Esophagus squamous epithelium (tissue), 5 donors: ENCODE data around the gene MSTO1. TPM values are rescaled to one million over a fixed set of nuclear protein-coding genes. Genes with fewer than 3 reads are reported as not detected.
"Not testable (repeated sequence)": the region's sequence is repeated elsewhere in the genome, so short reads cannot be mapped to it uniquely, and the experiment has no call there.

Experiments
- DNase-seq: peaks from one replicate; lab custom pipeline; 2025; lab: John Stamatoyannopoulos, UW
- H3K27ac ChIP-seq, 4 donors: fragments of 200-600 bp; sonication (generic); one replicate each; pipeline ENCODE4 v1.5.1; 2016 to 2019; ENCODE audit warnings: mild to moderate bottlenecking in 1 of 4
- H3K27me3 ChIP-seq, 4 donors: fragments of 200-600 bp; sonication (generic); 1 replicate in 3 of 4; 2 replicates in 1 of 4; pipeline versions ENCODE4 v1.5.1 to v1.6.0; 2017 to 2021; ENCODE audit warnings: antibody characterized with exemption in 1 of 4
- H3K36me3 ChIP-seq, 3 donors: fragments of 200-600 bp; sonication (generic); one replicate each; pipeline ENCODE4 v1.5.1; 2016 to 2019
- H3K4me1 ChIP-seq, 3 donors: fragments of 200-600 bp; sonication (generic); one replicate each; pipeline ENCODE4 v1.5.1; 2017 to 2019
- H3K4me3 ChIP-seq, 4 donors: fragments of 200-600 bp; sonication (generic); 1 replicate in 3 of 4; 2 replicates in 1 of 4; pipeline ENCODE4 v1.5.1; 2016 to 2019; ENCODE audit warnings: mild to moderate bottlenecking in 2 of 4, moderate library complexity in 1 of 4
- H3K9me3 ChIP-seq, 3 donors: fragments of 200-600 bp; sonication (generic); one replicate each; pipeline ENCODE4 v1.5.1; 2016 to 2019
- POLR2A ChIP-seq, 4 donors: fragments of 450-650 bp; IDR thresholded peaks; one replicate each; pipeline ENCODE4 v1.6.1; 2017; ENCODE audit warnings: antibody characterized with exemption in 4 of 4, mild to moderate bottlenecking in 4 of 4, moderate library complexity in 3 of 4
- WGBS, 2 donors: methylation state at CpG; one replicate each; pipeline ENCODE4 v1.1.5; 2018; 5-methylcytosine and 5-hydroxymethylcytosine counted together
- intact Hi-C: fragments of 100-400 bp; cut with DNase I; formaldehyde crosslinking; loops from one replicate; pipeline ENCODE4 v1.15.0; 2022
- total RNA-seq, 4 donors: library from RNA; depleted of rRNA; stranded (reverse); fragments of >200 nt; gene quantifications; one replicate each; pipeline ENCODE4 v1.1.0, GENCODE V29; 2016
- TF ChIP-seq, protein P1 (sequence below), 6 experiments: fragments of 450-650 bp in 4 of 6; fragments of 200-600 bp in 2 of 6; sonication (generic) in 2 of 6; IDR thresholded peaks; one replicate each; pipeline ENCODE4 v1.5.1; 2016 to 2019; ENCODE audit warnings: antibody characterized with exemption in 6 of 6, mild to moderate bottlenecking in 4 of 6, moderate library complexity in 4 of 6
- donor health status: DM: yes; HTN: yes; CAD: no.

Gene MSTO1
- total RNA-seq, 4 donors from 2014 or later = 2.6 to 17.9 (median 13.6) TPM

DNA sequence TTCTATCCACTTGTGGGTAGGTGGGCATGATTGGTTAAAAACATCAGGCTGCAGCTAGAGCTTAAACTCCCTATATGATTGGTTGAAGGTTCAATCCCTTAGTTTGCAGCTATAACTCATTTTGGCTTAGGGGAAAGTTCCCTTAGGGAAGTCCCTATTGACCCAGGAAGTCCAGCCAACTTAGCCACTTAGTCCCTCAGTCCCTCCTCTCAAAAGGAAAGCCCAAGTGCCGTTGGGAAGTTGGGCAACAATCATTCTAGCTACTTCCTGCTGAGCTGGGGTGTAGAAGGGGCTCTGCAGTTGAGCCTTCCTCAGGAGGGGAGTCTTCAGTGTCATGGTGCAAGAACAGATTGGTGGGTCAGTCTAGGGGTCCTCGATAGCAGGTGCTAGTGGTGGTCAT is 12.2 kb downstream of the MSTO1 start:
- Histone ChIP-seq H3K9me3 (no peaks in the 10 kb centered on the region), H3K4me1 (peaks cover 0 to 19% (median 0%) of the 10 kb centered on the region in 3 donors), H3K36me3 (no peaks in the 10 kb centered on the region), H3K27ac (no peak overlapping the region), H3K4me3 (no peak overlapping the region), H3K27me3 (no peaks in the 10 kb centered on the region)
- no peak for TF ChIP-seq POLR2A (IDR thresholded peaks at IDR 0.05)
- TF ChIP-seq, protein P1, sequence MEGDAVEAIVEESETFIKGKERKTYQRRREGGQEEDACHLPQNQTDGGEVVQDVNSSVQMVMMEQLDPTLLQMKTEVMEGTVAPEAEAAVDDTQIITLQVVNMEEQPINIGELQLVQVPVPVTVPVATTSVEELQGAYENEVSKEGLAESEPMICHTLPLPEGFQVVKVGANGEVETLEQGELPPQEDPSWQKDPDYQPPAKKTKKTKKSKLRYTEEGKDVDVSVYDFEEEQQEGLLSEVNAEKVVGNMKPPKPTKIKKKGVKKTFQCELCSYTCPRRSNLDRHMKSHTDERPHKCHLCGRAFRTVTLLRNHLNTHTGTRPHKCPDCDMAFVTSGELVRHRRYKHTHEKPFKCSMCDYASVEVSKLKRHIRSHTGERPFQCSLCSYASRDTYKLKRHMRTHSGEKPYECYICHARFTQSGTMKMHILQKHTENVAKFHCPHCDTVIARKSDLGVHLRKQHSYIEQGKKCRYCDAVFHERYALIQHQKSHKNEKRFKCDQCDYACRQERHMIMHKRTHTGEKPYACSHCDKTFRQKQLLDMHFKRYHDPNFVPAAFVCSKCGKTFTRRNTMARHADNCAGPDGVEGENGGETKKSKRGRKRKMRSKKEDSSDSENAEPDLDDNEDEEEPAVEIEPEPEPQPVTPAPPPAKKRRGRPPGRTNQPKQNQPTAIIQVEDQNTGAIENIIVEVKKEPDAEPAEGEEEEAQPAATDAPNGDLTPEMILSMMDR (IDR thresholded peaks at IDR 0.05) = no peak
- intact Hi-C loops = no loop called here
- DNase-seq = no peak
- WGBS, 2 donors = 50 to 80% methylated on average over 1 to 2 of the region's 2 CpGs

GRCh38 chr1:155623357-155623756 is 13.3 kb downstream of the MSTO1 start:
- intact Hi-C loops = no loop called here
- 17 to 60% methylated on average over 1 of the region's 1 CpG for WGBS, 2 donors
- H3K36me3 ChIP-seq = no peaks in the 10 kb centered on the region
- no peak overlapping the region for H3K27ac ChIP-seq
- no peaks in the 10 kb centered on the region for H3K9me3 ChIP-seq
- peaks cover 0 to 19% (median 0%) of the 10 kb centered on the region in 3 donors for H3K4me1 ChIP-seq
- H3K27me3 ChIP-seq = no peaks in the 10 kb centered on the region
- DNase-seq = no peak
- H3K4me3 ChIP-seq = no peak overlapping the region
- TF ChIP-seq, protein P1 (IDR thresholded peaks at IDR 0.05) = no peak
- TF ChIP-seq POLR2A (IDR thresholded peaks at IDR 0.05) = no peak

DNA sequence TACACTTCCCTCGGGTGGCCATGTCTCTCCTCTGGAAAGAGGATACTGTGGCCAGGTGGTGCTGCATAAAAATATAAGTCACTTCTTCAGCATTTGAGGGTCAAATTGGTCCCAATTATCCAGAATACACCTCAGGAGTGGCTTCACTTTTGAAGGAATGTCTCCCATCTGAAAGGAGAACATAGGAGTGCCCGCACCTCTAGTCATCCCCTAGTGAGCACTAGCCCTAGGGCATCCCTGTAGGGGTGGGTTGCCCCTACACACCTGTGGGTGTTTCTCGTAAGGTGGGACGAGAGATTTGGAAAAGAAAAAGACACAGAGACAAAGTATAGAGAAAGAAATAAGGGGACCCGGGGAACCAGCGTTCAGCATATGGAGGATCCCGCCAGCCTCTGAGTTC is 16.4 kb downstream of the MSTO1 start:
- H3K36me3 ChIP-seq, DNase-seq, H3K27me3 ChIP-seq, H3K27ac ChIP-seq, intact Hi-C loops, H3K9me3 ChIP-seq, H3K4me3 ChIP-seq: not testable (repeated sequence)
- H3K4me1 ChIP-seq = peaks cover 0 to 14% (median 0%) of the 10 kb centered on the region in 3 donors
- WGBS, 2 donors = 64 to 95% methylated on average over 2 to 4 of the region's 7 CpGs

DNA sequence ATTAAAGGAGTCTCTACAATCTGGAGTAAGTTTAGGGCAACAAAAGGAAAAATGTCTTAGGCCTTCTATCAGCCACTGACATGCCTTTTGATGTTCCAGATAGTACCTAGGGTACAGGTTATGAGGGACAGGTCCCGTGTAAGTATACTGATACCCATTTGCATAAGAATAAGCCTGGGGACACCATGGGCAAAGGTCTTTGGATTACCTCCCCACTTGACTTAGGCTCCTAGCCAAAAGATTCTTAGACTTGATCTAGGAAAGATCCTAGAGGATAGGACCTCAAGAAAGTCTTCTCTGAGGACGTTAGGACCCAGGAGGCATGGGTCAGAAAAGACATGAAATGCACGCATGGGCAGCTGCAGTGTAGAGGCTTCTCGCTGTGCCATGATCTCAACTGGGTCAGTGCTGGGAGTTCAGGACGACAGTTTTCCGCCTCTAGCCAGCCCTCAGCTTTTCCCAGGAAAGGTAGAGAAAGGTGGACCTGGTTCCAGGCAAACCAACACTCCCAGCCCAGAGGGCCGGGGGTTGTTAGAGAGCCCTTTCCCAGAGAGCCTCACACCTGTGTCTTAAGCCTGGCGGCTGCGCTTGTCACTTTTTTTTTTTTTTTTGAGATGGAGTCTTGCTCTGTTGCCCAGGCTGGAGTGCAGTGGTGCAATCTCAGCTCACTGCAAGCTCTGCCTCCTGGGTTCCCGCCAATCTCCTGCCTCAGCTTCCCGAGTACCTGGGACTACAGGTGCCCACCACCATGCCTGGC is 26.6 kb downstream of the MSTO1 start:
- TF ChIP-seq, protein P1 (IDR thresholded peaks at IDR 0.05) = no peak
- intact Hi-C loops = no loop called here
- Histone ChIP-seq H3K36me3 (no peaks in the 10 kb centered on the region), H3K27ac (no peak overlapping the region), H3K27me3 (no peaks in the 10 kb centered on the region), H3K4me3 (peak overlapping the region in 2 of 4 donors; percentile 18 to 58), H3K4me1 (peaks cover 0 to 12% (median 3%) of the 10 kb centered on the region in 3 donors), H3K9me3 (peaks cover 0 to 5% (median under 1%) of the 10 kb centered on the region in 3 donors)
- 90 to 92% methylated on average over 5 to 11 of the region's 11 CpGs for WGBS, 2 donors
- no peak for DNase-seq

DNA sequence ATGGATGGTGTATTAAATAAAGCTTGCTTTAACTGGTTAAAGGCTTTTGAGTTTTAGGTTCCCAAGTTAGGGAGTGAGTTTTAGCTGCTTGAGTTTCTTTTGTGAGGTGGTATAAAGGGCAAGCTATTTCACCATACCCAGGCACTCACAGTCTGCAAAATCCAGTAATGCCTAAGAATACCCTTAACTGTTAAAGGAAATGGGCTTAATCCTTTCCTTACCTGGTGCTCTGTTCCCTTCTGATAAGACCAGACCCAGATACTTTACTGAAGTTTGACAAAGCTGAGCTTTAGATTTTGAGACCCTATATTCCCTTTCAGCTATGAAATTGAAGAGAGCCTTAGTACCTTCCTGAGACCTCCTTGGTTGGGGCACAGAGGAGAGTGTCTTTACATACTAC is 30.3 kb downstream of the MSTO1 start:
- Histone ChIP-seq H3K4me1 (peaks cover 2 to 17% (median 7%) of the 10 kb centered on the region in 3 donors), H3K27ac (no peak overlapping the region), H3K4me3 (no peak overlapping the region), H3K27me3 (no peaks in the 10 kb centered on the region), H3K36me3 (no peaks in the 10 kb centered on the region), H3K9me3 (peaks cover 0 to 25% (median 23%) of the 10 kb centered on the region in 3 donors)
- no peak for DNase-seq
- intact Hi-C loops = no loop called here
- TF ChIP-seq, protein P1 (IDR thresholded peaks at IDR 0.05) = no peak
- no peak for TF ChIP-seq POLR2A (IDR thresholded peaks at IDR 0.05)

GRCh38 chr1:155642559-155643180 is 32.7 kb downstream of the MSTO1 start:
- 82 to 84% methylated on average over 11 of the region's 11 CpGs for WGBS, 2 donors
- peaks cover 7 to 16% (median 16%) of the 10 kb centered on the region in 3 donors for H3K4me1 ChIP-seq
- H3K27ac ChIP-seq, H3K4me3 ChIP-seq, H3K36me3 ChIP-seq, H3K27me3 ChIP-seq, intact Hi-C loops, DNase-seq: not testable (repeated sequence)
- H3K9me3 ChIP-seq = peaks cover 0 to 25% (median 23%) of the 10 kb centered on the region in 3 donors
